SK-N-MC (cell line): Measurements from ENCODE around the gene ZNF710.

Experiments
- EZH2 ChIP-seq: fragments of 200-600 bp; sonication (generic); IDR thresholded peaks from one replicate; pipeline ENCODE4 v1.6.1; 2017; ENCODE audit warnings: antibody characterized with exemption
- FOXP2 ChIP-seq: optimal IDR thresholded peaks from 2 replicates; pipeline ENCODE3; 2011; ENCODE audit warnings: mild to moderate bottlenecking, moderate library complexity; ENCODE audit not compliant: insufficient read depth; ENCODE audit errors: extremely low read length, control extremely low read depth
- POLR2AphosphoS5 ChIP-seq: IDR thresholded peaks from 2 replicates; pipeline ENCODE4 v1.6.1; 2012; ENCODE audit warnings: mild to moderate bottlenecking, low read depth, low read length, borderline replicate concordance

DNA sequence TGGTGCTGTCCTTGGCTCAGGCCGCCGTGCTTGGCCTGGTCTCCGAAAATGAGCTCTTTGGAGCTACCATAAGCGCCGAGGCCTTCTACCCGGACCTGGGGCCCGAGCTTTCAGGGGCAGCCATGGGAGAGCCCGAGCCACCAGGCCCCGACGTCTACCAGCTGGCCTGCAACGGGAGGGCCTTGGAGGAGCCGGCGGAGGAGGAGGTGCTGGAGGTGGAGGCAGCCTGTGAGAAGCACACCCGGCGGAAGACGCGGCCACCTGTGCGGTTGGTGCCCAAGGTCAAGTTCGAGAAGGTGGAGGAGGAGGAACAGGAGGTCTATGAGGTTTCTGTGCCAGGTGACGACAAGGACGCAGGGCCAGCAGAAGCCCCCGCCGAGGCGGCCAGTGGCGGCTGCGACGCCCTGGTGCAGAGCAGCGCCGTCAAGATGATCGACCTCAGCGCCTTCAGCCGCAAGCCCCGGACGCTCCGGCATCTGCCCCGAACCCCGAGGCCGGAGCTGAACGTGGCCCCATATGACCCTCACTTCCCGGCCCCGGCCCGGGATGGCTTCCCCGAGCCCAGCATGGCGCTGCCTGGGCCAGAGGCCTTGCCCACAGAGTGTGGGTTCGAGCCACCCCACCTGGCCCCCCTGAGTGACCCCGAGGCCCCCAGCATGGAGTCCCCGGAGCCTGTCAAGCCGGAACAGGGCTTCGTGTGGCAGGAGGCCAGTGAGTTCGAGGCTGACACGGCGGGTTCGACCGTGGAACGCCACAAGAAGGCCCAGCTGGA lies 66.2 kb downstream of the ZNF710 start:
- TF ChIP-seq POLR2AphosphoS5 (no peak), EZH2 (no peak), FOXP2 (no peak)
